GM18511 (cell line): ENCODE measurements around the gene AATK.
"Not testable (repeated sequence)": the region's sequence is repeated elsewhere in the genome, so short reads cannot be mapped to it uniquely, and the experiment has no call there.

Experiments
- ATAC-seq: cut with Tn5 transposase; IDR thresholded peaks from one replicate; pipeline ENCODE4 v1.9.1; 2021; ENCODE audit warnings: mild to moderate bottlenecking, moderate library complexity; ENCODE audit not compliant: unreplicated experiment

The AATK gene

DNA sequence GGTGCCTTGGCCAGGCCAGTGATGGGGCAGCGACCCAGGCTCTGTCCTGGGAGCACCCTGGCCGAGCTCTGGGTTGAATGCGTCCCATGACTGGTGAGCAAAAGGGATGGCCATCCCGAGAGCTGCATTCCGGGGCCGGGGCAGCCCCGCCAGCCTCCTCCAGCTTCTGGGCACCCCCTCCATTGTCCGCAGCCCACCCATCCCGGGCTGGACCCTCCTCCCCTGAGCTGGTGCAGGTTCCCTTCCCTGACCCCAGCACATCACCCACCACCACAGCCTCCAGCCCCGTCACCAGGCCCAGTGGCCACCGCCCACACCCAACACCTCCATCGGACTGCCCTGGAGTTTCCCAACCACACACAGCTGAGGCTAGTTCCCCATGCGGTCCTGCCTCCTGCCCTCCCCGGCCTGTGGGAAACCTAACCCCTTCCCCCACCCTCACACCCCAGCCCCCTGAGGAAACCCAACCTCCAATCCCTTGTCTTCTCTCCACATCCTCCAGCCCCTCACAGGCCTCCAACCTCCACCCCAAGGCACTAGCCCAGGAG is 17.0 kb downstream of the AATK start:
- no peak for ATAC-seq

DNA sequence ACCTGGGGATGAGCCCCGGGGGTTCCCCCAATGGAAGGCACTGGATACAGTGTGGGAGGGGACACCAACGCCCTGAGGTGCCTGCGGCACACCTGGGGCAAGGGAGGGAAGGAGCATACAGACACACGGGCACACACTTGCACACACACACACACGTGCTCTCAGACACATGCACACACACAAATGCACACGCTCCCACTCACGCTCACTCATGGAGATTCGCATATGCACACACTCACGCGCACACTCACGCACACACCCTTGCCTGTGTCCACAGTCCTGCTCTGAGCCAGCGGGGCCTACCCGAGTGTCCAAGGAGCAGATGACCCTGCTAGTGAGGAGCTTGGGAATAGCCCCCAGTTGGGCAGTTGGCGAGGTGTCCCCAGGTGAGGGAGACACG is 17.4 kb downstream of the AATK start:
- ATAC-seq = no peak

DNA sequence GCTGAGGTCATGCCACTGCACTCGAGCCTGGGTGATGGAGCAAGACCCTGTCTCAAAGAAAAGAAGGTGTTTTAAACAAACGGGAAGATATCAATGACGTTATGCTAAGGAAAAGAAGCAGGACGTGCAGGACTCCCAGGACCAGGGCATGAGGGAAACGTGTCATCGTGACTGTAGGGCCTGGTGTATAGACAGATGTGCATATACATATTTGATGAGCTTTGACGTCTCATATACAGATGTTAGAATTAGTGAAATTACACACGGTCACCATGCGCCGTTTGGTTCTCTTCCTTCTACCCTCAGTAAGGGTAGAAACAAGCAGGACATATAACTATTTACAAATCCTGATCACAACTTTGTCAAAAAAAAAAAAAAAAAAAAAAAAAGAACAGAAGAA is 18.3 kb downstream of the AATK start:
- ATAC-seq = no peak

DNA sequence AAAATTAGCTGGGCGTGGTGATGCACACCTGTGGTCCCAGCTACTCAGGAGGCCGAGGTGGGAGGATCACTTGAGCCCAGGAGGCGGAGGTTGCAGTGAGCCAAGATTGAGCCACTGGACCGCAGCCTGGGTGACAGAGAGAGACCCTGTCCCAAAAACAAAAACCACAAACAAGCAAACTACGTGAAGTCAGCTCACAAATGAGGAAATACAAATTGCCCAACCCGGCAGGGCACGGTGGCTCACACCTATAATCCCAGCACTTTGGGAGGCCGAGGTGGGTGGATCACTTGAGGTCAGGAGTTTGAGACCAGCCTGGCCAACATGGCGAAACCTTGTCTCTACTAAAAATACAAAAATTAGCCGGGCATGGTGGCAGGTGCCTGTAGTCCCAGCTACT is 19.8 kb downstream of the AATK start:
- not testable (repeated sequence) for ATAC-seq

DNA sequence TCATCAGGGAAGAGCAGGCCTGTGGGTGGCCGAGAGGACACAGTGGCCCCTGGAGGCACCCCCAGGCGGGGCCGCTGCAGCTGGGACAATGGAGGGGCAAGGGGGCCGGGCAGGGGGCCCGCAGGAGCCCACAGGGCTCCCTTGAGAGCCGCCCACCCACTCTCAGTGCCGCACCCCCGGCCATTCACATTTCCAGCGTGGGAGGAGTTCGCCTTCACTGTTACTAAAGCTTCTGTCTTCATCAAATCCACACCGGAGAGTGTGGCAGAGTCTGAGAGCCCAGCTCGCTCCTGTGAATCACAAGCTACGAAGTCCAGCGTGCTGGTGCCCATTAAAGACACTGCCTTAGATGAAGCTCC is 21.6 kb downstream of the AATK start:
- no peak for ATAC-seq

DNA sequence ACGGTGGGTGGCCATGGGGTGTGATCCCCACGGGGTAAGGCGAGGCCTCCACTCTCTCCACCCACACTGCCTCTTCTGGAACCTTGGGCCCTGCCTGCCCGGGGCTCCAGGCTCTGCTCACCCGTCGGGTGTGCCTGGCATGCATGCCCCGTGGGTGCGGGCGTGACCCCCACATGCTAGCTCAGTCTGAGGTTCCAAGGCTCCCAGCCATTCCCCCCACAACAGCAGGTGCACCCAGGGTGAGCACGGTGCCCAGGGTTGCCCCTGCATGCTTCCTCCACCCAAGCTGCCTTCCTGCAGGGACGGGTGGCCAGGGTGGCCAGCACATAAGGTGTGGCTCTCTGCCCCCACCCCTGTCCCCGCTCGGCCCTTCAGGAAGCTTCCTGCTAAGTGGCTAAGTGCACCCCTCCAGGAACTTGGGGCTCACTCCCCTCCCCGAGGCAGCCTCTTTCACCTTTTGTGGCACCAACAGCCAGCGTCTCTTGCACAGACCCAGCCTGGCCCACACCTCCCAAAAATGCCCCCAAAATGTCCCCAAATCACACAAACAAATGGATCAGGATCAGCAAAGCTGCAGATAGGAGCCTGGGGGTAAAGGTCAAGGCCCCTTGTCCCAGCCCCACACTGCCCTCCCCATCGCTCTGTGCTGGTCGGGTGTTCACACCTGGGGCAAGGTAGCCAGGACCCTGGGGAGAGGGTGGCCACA is 22.2 kb downstream of the AATK start:
- no peak for ATAC-seq

DNA sequence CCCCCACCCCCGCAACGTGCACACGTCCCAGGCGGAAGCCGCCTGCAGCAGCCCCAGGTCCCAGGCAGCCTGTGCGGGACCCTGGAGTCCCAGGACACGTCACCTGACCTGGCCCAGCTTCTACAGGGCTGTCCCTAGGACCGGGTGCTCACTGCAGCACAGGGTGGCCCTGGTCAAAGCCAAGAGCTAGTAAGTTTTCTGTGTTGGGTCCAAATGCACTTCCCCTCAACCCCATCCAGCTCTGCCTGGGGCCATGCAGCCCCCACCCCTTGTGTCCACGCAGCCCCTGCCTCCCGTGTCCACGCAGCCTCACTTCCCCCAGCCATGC is 22.9 kb downstream of the AATK start:
- ATAC-seq = no peak

DNA sequence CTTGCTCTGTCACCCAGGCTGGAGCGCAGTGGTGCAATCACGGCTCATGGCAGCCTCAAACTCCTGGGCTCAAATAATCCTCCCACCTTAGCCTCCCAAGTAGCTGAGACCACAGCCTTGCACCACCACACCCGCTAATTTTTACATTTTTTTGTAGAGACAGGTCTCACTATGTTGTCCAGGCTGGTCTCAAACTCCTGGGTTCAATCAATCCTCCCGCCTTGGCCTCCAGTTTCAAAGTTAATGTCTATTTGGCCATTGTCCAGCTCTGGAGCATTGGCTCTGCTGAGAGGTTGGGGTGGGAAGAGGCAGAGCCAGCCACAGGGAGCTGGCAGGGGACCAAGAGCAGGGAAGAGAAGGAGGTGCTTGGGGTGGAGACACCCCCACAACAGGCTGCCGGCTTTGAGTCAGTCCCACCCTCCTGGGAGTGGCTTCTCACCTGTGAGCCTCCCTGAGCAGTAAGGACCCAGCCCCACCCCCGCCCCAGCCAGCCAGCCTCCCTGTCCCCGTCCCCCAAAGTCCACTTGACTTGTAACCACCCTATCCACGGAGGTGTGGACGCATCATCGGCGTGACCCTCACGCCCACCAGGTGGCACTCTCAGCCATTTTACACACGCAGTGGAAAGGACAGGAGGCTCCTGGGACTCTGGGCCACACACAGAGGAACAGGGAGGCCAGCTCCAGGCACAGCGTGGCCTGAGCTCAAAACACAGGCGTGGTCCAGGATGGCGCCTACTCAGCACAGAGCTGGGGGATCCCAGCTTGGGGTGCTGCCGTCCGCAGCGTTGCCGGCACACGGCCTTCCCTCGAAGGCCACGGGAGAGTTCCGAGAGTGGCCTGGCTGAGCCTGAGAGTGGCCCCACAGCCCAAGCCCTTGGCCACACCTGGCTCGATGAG is 23.5 kb downstream of the AATK start:
- ATAC-seq = no peak

DNA sequence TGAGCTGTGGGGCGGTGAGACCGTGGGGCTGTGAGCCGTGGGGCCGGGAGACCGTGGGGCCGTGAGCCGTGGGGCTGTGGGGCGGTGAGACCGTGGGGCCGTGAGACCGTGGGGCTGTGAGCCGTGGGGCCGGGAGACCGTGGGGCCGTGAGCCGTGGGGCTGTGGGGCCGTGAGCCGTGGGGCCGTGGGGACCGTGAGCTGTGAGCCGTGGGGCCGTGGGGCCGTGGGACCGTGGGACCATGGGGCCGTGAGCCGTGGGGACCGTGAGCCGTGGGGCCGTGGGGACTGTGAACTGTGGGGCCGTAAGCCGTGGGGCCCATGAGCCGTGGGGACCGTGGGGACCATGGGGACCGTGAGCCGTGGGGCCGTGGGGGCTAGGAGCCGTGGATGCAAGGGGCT is 25.3 kb downstream of the AATK start:
- no peak for ATAC-seq

DNA sequence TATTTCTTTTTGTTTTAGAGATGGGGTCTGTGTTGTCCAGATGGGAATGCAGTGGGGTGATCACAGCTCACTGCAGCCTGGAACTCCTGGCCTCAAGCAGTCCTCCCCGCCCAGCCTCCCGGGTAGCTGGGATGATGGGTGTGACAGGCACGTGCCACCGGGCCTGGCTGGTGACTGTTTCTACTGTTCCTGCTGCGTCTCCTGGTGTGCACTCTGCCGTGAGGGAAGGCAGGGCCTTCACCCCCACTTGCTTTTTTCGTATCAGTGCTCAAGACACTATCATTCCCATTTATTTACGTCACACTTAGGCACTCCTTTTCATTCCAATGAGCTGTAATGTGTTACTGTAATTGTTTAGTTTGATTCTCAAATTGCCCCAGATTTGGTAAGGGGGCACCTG is 26.0 kb downstream of the AATK start:
- no peak for ATAC-seq

DNA sequence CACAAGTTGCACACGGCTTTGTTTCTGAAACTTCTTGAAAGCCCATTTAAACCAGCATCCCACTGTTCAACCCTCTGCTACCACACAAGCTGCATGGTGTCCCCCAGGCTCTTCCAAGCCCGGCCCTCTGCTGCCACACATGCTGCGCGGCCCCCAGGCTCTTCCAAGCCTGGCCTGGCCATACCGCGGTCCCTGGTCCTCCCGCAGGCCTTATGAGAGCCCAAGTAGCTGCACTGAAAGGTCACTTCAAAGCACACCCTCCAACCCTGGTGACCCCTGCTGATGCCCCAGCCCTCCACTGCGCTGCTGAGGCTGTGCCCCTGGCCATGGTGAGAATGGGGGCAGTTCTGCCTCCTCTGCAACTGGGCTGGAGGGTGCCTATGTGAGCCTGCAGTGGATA is 26.6 kb downstream of the AATK start:
- ATAC-seq = no peak

DNA sequence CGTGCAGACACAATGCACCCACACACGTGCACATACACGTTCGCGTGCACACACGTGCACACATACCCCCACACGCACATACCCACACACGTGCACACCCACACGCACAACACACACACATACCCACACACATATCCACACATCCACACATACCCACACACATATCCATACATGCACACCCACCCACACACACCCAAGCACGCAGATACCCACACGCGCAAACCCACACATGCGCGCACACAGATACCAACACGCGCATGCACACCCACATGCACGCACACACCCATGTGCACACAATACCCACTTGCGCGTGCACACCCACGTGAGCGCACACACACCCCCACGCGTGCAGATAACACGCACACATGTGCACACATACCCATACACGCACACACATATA is 27.5 kb downstream of the AATK start:
- ATAC-seq = no peak

DNA sequence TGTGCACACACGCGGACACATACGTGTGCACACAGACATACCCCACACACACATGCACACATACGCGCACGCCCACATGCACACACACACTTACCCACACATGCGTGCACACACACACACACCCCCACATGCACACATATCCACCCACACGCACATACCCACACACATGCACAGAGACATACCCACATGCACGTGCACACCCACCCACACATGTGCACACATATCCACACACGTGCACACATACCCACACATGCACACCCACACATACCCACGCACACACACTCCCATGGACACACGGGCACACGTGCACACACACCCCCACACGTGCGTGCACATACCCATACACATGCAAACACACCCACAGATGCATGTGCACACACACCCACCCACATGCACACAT is 27.9 kb downstream of the AATK start:
- no peak for ATAC-seq

DNA sequence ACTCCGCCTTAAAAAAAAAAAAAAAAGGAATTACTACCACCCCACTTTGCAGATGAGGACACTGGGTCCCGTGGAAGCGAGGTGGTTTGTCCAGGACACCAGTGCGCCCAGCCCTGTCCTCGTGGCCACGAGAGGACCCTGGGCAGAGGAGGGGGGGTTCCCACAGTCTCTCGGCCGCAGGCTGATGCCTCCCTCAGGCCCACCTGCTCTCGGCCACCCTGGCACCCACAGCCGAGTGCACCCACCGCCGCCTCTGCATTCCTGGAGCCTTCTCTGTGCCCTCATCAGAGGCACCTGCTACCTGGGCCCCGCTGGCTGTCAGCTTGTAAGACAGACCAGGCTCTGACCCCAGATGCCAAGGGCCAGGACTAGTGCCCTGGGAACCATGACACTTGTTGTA is 28.8 kb downstream of the AATK start:
- ATAC-seq = no peak

DNA sequence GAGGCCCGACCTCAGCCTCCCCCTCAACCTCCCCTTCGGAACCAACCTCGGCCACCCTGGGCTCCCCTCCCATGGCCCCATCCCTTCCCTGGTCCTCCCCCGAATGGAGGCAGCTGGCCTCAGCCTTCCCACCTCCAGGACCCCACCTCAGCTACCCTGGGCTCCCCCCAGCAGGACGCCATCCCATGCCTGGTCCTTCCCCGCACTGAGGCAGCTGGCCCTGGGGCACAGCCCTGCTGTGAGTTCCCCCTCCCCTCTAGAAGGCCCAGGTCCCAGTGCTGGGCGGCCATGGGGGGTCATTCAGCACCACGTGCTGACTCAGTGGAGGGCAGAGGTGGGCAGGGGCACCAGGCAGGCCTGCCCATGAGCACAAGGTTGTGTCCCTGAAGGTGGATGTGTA is 29.7 kb downstream of the AATK start:
- ATAC-seq = no peak

DNA sequence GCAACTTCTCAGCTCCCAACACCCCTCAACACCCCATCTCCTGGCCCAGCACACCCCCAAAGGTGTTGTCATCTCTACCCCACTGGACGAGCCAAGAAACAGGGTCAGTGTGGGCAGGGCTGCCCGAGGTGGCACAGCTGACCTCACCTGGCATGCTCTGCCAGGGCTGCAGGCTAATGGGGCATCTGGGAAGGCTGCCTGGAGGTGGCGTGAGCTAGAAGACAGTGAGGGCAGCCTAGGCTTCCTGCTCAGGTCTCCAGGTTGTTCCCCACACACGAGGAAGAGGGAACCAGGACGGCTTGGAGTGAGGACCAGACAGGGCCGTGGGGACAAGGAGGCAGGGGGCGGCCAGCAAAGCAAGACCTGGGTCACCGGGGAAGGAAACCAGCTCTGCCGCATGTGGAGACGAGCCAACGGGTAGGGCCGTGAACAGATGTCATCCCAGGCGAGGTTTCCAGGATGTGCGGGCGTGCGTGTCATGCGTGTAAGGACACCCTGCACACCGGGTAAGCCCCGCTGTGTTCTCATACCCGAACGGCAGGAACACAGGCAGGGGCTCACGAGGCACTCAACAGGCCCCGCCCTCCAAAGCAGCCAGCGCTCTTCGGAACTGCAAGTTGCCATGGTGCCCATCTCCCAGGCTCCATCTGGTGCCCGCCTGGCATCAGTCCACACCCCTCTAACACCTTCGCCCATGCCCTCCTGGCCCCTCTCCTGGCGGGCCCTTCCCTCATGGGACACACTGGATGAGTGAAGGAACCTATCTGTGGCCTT is 30.3 kb downstream of the AATK start:
- no peak for ATAC-seq

DNA sequence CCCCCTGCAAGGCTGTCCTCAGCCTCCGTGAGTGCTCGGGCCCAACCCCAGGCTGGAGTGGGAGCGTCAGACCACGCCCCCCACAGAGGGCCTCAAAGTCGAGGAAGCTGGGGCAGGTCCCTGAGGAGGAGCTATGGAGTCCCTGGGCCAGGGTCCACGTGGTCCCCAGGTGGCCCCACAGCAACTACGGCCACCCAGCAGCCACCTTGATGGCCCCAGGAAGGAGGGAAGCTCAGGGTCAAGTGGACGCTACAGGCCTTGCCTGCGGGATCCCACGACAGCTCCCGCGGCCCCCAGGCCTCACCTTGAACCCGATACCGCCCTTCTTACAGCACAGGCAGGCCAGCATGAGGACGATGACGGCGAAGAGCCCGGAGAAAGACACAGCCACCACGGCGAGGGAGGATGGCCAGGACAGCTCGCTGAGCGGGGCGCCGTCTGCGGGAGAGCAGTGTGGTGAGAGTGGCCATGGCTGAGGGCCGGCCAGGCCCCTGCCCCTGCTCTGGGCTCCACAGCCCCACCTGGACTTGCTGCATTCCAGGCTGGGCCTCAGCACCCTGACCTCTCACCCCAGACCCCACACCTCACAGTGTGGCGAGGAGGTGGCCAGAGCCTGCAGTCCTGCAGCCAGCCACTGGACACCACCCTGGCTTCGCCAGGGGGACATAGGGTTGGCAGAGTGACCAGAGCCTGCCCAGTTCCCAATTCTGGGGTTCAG is 31.8 kb downstream of the AATK start:
- ATAC-seq = no peak

DNA sequence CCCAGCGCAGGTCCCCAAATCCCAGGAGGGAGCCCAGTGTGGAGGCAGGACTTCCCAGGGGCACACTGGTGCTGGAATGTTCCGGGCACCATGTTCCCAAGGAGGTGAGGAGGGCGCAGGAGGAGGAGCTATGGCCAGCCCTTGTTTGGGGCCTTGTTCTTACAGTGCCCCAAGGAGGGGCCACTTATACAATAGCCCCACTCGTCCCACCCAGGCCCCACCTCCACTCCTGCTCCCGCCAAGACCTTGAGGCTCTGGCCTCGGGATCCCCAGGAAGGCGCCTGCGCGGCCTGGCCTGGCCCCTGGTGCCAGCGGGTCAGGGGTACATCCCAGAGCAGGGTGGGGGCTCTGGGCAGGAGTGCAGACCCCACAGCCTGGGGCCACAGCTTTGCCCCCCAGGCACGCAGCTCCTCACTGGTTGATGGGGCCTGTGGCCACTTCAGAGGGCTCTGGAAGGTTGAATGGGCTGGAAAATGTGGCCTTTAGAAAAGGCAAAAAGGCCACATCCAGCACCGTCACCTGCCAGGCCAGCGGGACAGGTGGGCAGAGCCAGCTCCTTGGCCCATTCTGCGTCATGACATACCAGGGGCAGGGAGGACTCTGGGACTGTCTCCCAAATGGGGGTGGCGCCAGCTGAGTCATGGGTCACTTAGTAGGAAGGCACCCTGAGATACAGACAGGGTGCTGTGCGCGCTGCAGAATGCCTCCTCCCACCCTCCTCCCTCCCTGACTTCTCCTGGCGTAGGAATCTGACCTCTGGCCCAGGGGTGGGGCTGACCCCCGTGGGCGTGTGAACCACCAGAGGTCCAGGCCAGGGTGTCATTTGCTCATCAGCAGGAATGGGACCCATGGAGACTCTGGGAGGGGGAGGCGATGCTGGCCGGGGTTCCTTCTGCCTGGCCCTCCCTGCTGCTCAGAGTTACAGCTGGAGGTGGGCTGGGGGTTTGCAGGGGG is 33.0 kb downstream of the AATK start:
- no peak for ATAC-seq

DNA sequence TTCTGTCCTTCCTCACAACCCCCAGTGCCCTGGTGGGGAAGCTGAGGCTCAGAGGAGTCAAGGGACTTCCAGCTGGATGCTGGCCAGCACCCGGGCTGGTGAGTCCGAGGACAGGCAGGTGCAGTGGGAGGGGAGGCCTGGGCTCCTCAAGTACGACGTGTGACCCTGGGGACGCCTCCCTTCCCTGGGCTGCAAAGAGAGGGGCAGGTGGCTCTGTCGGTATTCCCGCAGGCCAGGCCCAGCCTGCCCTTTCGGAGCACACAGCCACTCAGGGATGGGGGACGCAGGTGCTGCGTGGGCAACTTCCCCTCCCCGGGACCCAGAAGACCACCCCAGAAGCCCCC is 33.9 kb downstream of the AATK start:
- no peak for ATAC-seq
